ENCODE data around the gene SLC36A3. TPM values are rescaled to one million over a fixed set of nuclear protein-coding genes. Genes with fewer than 3 reads are reported as not detected.

SLC36A3 gene
- total RNA-seq, 2 experiments from 2014 or later: not detected

GRCh38 chr5:151296974-151297373, 6.6 kb downstream of the SLC36A3 start:
- intact Hi-C loops (cut with micrococcal nuclease): loop anchor here (5.0 kb wide), 1 partner anchor 130 kb away; no protein-coding TSS in a partner anchor

GRCh38 chr5:151296478-151296830, 7.1 kb downstream of the SLC36A3 start:
- DNase-seq: no peak
- Mint-ChIP-seq H3K9me3 (no peaks in the 10 kb centered on the region), H3K4me3 (no peak overlapping the region), H3K27me3 (ENCODE audit: low read depth) (peaks cover 3% of the 10 kb centered on the region), H3K27ac (no peak overlapping the region), H3K36me3 (ENCODE audit: low read depth) (no peaks in the 10 kb centered on the region), H3K4me1 (ENCODE audit: low read depth) (no peaks in the 10 kb centered on the region)
- CTCF ChIA-PET: interaction anchor here (0.8 kb wide), 1 partner anchor 113 kb away, joined by 3 read pairs; no protein-coding TSS in a partner anchor
- intact Hi-C loops (cut with micrococcal nuclease): loop anchor here (5.0 kb wide), 1 partner anchor 129 kb away; no protein-coding TSS in a partner anchor

More at GRCh38 chr5:151296974-151297373, 6.6 kb downstream of the SLC36A3 start:
- Mint-ChIP-seq H3K9me3 (no peaks in the 10 kb centered on the region), H3K4me3 (no peak overlapping the region), H3K27ac (no peak overlapping the region), H3K27me3 (ENCODE audit: low read depth) (peaks cover 3% of the 10 kb centered on the region), H3K36me3 (ENCODE audit: low read depth) (no peaks in the 10 kb centered on the region), H3K4me1 (ENCODE audit: low read depth) (no peaks in the 10 kb centered on the region)
- DNase-seq: no peak
- CTCF ChIA-PET: interaction anchor here (0.8 to 1.7 kb wide), 2 partner anchors 13 to 113 kb away, joined by 3 to 6 read pairs; no protein-coding TSS in a partner anchor

GRCh38 chr5:151295791-151296477, 7.6 kb downstream of the SLC36A3 start:
- intact Hi-C loops (cut with micrococcal nuclease): loop anchor here (5.0 kb wide), 1 partner anchor 129 kb away; no protein-coding TSS in a partner anchor
- CTCF ChIA-PET: no interaction called here
- Mint-ChIP-seq H3K9me3 (no peaks in the 10 kb centered on the region), H3K36me3 (ENCODE audit: low read depth) (no peaks in the 10 kb centered on the region), H3K4me1 (ENCODE audit: low read depth) (no peaks in the 10 kb centered on the region), H3K27ac (no peak overlapping the region), H3K27me3 (ENCODE audit: low read depth) (peaks cover 3% of the 10 kb centered on the region), H3K4me3 (no peak overlapping the region)
- DNase-seq: no peak

DNA sequence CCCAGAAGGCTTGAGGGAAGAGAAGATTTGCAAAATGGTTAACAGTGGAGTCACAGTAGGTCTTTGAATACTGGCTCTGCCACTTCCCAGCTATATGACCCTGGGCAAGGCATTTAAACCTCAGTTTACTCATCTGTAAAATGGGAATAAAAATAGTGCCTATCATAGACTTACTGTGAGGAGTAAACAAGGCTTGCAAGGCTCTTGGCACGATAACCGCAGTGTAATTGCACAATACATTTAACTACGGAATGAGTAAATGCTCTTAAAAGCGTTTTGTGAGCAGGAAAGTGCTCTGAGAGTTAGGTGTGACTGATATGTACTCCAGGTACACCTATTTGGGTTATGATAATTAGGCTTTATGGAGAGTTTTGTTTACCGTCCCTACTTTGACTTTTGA, 8.4 kb downstream of the SLC36A3 start:
- no peak overlapping the region for H3K4me3 Mint-ChIP-seq
- no peak for DNase-seq
- no peaks in the 10 kb centered on the region for H3K9me3 Mint-ChIP-seq
- CTCF ChIA-PET: interaction anchor here (0.6 kb wide), 1 partner anchor 272 kb away, joined by 3 read pairs; no protein-coding TSS in a partner anchor
- no peaks in the 10 kb centered on the region for H3K4me1 Mint-ChIP-seq (ENCODE audit: low read depth)
- no peak overlapping the region for H3K27ac Mint-ChIP-seq
- intact Hi-C loops (cut with micrococcal nuclease): loop anchor here (5.0 kb wide), 1 partner anchor 128 kb away; no protein-coding TSS in a partner anchor
- H3K36me3 Mint-ChIP-seq (ENCODE audit: low read depth): no peaks in the 10 kb centered on the region
- peaks cover 3% of the 10 kb centered on the region for H3K27me3 Mint-ChIP-seq (ENCODE audit: low read depth)

GRCh38 chr5:151293624-151294023, 9.9 kb downstream of the SLC36A3 start:
- H3K4me1 Mint-ChIP-seq (ENCODE audit: low read depth): no peaks in the 10 kb centered on the region
- H3K27ac Mint-ChIP-seq: no peak overlapping the region
- H3K27me3 Mint-ChIP-seq (ENCODE audit: low read depth): no peaks in the 10 kb centered on the region
- CTCF ChIA-PET: no interaction called here
- H3K9me3 Mint-ChIP-seq: no peaks in the 10 kb centered on the region
- no peak for DNase-seq
- no peaks in the 10 kb centered on the region for H3K36me3 Mint-ChIP-seq (ENCODE audit: low read depth)
- intact Hi-C loops (cut with micrococcal nuclease): no loop called here
- no peak overlapping the region for H3K4me3 Mint-ChIP-seq

DNA sequence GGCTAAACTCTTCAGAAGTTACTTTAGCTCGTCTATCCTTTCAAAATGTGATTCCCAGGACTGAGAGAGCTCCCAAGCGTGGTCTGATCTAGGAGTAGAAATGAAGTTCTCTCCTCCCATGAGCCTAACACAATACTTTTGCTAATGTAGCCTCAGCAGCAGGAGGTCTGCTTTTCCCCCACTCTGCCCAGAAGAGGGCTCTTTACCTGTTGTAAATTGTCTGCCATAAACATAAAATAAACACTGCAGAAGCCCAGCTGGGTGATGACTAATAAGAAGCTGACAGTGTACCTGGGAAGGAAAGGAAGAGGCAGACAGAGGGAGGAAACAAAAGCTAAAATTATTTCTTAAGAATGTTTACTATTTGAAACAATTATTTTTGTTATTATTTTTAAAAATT, 15.4 kb downstream of the SLC36A3 start:
- no peaks in the 10 kb centered on the region for H3K4me1 Mint-ChIP-seq (ENCODE audit: low read depth)
- H3K36me3 Mint-ChIP-seq (ENCODE audit: low read depth): no peaks in the 10 kb centered on the region
- H3K4me3 Mint-ChIP-seq: no peak overlapping the region
- H3K27me3 Mint-ChIP-seq (ENCODE audit: low read depth): no peaks in the 10 kb centered on the region
- CTCF ChIA-PET: interaction anchor here (1.2 to 2.0 kb wide), 2 partner anchors 22 to 28 kb away, joined by 3 to 7 read pairs; no protein-coding TSS in a partner anchor
- no peak overlapping the region for H3K27ac Mint-ChIP-seq
- intact Hi-C loops (cut with micrococcal nuclease): no loop called here
- DNase-seq: no peak
- no peaks in the 10 kb centered on the region for H3K9me3 Mint-ChIP-seq

GRCh38 chr5:151286246-151286645, 17.3 kb downstream of the SLC36A3 start:
- intact Hi-C loops (cut with micrococcal nuclease): no loop called here
- Mint-ChIP-seq H3K36me3 (ENCODE audit: low read depth) (no peaks in the 10 kb centered on the region), H3K27me3 (ENCODE audit: low read depth) (no peaks in the 10 kb centered on the region), H3K27ac (no peak overlapping the region), H3K9me3 (no peaks in the 10 kb centered on the region), H3K4me1 (ENCODE audit: low read depth) (no peaks in the 10 kb centered on the region), H3K4me3 (no peak overlapping the region)
- no peak for DNase-seq
- CTCF ChIA-PET: no interaction called here

GRCh38 chr5:151285683-151286082, 17.9 kb downstream of the SLC36A3 start:
- no peak for DNase-seq
- CTCF ChIA-PET: no interaction called here
- Mint-ChIP-seq H3K27me3 (ENCODE audit: low read depth) (no peaks in the 10 kb centered on the region), H3K4me1 (ENCODE audit: low read depth) (no peaks in the 10 kb centered on the region), H3K9me3 (no peaks in the 10 kb centered on the region), H3K36me3 (ENCODE audit: low read depth) (no peaks in the 10 kb centered on the region), H3K27ac (no peak overlapping the region), H3K4me3 (no peak overlapping the region)
- intact Hi-C loops (cut with micrococcal nuclease): loop anchor here (2.0 kb wide), 1 partner anchor 31 kb away; no protein-coding TSS in a partner anchor

GRCh38 chr5:151284392-151284967, 19.1 kb downstream of the SLC36A3 start:
- H3K36me3 Mint-ChIP-seq (ENCODE audit: low read depth): no peaks in the 10 kb centered on the region
- H3K4me3 Mint-ChIP-seq: no peak overlapping the region
- no peaks in the 10 kb centered on the region for H3K27me3 Mint-ChIP-seq (ENCODE audit: low read depth)
- no peaks in the 10 kb centered on the region for H3K9me3 Mint-ChIP-seq
- H3K27ac Mint-ChIP-seq: no peak overlapping the region
- CTCF ChIA-PET: interaction anchor here (0.5 to 1.2 kb wide), 3 partner anchors 13 to 456 kb away, joined by 3 to 6 read pairs (median 3); no protein-coding TSS in a partner anchor
- DNase-seq: peak; percentile 30
- intact Hi-C loops (cut with micrococcal nuclease): loop anchor here (1.0 to 2.0 kb wide), 2 partner anchors 32 to 216 kb away; no protein-coding TSS in a partner anchor
- H3K4me1 Mint-ChIP-seq (ENCODE audit: low read depth): no peaks in the 10 kb centered on the region

DNA sequence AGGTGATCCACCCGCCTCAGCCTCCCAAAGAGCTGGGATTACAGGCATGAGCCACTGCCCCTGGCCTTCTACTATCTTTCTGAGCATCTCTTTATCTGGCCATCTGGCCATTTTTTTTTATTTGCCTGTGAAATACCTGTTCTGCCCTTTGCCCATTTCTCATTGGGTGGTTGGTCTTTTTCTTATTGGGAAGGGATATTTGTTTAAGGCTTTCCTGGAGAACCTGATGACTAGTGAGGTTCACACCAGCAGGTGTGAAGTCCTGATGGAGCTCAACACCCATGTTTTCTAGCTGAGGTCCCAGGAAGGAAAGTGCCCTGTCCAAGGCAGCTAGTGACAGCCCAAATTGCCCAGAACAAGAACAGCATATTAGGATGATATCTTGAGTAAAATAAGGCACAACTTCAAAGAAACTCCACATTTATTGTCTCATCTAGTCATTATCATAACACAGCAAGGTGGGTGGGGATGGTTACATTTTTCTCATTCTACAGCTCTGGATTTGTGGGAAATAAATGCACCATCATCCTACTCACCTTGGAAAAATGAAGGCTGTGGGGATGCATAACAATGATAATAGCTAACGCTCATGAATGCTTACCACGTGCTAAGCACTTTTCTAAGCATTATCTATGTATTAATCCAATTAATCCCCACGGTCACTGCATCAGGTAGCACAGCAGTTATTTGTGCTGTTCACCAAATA, 20.3 kb downstream of the SLC36A3 start:
- H3K27ac Mint-ChIP-seq: no peak overlapping the region
- CTCF ChIA-PET: interaction anchor here (1.0 to 1.9 kb wide), 4 partner anchors 9 to 232 kb away, joined by 4 to 9 read pairs (median 6); no protein-coding TSS in a partner anchor
- H3K27me3 Mint-ChIP-seq (ENCODE audit: low read depth): no peaks in the 10 kb centered on the region

DNA sequence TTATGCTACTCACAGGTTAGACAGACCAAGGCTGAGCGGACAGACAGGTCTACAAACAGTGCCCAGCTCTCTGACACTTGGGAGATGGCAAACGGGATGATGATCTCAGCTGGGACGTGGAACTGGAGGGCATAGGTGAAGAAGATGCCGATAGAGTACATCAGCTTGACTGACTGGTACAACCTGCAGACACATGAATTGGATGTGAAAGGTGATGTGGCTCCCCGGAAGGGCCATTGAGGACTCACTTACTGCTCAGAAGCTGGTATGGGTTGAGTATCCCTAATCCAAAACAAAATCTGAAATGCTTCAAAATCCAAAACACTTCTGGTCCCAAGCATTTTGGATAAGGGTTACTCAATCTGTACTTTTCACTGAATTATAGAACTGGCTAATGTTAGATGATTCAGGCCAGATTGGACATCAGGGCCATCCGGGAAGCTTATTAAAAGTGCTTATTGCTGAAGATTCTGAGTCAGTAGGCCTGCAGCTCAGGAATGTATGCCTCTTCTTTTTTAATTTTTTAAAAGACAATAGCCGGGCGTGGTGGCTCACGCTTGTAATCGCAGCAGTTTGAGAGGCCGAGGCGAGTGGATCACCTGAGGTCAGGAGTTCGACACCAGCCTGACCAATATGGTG, 22.4 kb downstream of the SLC36A3 start:
- no peak for DNase-seq
- CTCF ChIA-PET: interaction anchor here (1.2 kb wide), 1 partner anchor 16 kb away, joined by 5 read pairs; no protein-coding TSS in a partner anchor
- Mint-ChIP-seq H3K27me3 (ENCODE audit: low read depth) (no peaks in the 10 kb centered on the region), H3K36me3 (ENCODE audit: low read depth) (no peaks in the 10 kb centered on the region), H3K27ac (no peak overlapping the region), H3K9me3 (no peaks in the 10 kb centered on the region), H3K4me1 (ENCODE audit: low read depth) (no peaks in the 10 kb centered on the region), H3K4me3 (no peak overlapping the region)
- intact Hi-C loops (cut with micrococcal nuclease): no loop called here

More for the DNA sequence above, 20.3 kb downstream of the SLC36A3 start:
- no peaks in the 10 kb centered on the region for H3K9me3 Mint-ChIP-seq
- H3K4me1 Mint-ChIP-seq (ENCODE audit: low read depth): no peaks in the 10 kb centered on the region
- intact Hi-C loops (cut with micrococcal nuclease): no loop called here
- no peak overlapping the region for H3K4me3 Mint-ChIP-seq
- no peak for DNase-seq
- H3K36me3 Mint-ChIP-seq (ENCODE audit: low read depth): no peaks in the 10 kb centered on the region

- H3K4me3 Mint-ChIP-seq: no peak overlapping the region
- H3K4me1 Mint-ChIP-seq (ENCODE audit: low read depth): no peaks in the 10 kb centered on the region
- H3K27me3 Mint-ChIP-seq (ENCODE audit: low read depth): no peaks in the 10 kb centered on the region
- CTCF ChIA-PET: no interaction called here
- no peak overlapping the region for H3K27ac Mint-ChIP-seq
- no peaks in the 10 kb centered on the region for H3K36me3 Mint-ChIP-seq (ENCODE audit: low read depth)
- intact Hi-C loops (cut with micrococcal nuclease): no loop called here
- no peaks in the 10 kb centered on the region for H3K9me3 Mint-ChIP-seq
- DNase-seq: no peak
Observed at GRCh38 chr5:151280443-151280842, 23.1 kb downstream of the SLC36A3 start.

Data from activated naive CD4-positive, alpha-beta T cell treated with anti-CD3 and anti-CD28 coated beads for 36 hours (primary cell).